Breast epithelium (tissue), 4 donors: Measurements from ENCODE around the gene GAN. TPM values are rescaled to one million over a fixed set of nuclear protein-coding genes. Genes with fewer than 3 reads are reported as not detected.

ENCODE experiments used
- DNase-seq, 2 donors: peaks; one replicate each; pipeline ENCODE4 v3.0.0-alpha.2; 2019; ENCODE audit warnings: low spot score in 2 of 2
- H3K27ac ChIP-seq, 2 donors: fragments of 200-600 bp; sonication (generic) in 1 of 2; one replicate each; pipeline ENCODE4 v1.5.1; 2016 to 2019; ENCODE audit warnings: mild to moderate bottlenecking in 1 of 2
- H3K27me3 ChIP-seq, 2 donors: fragments of 200-600 bp; sonication (generic) in 1 of 2; one replicate each; pipeline versions ENCODE4 v1.5.1 to v1.6.0; 2017 to 2019; ENCODE audit warnings: control low read depth in 1 of 2, mild to moderate bottlenecking in 1 of 2
- H3K36me3 ChIP-seq: fragments of 200-600 bp; one replicate; pipeline ENCODE4 v1.5.1; 2019
- H3K4me1 ChIP-seq, 2 donors: fragments of 200-600 bp; sonication (generic); one replicate each; pipeline ENCODE4 v1.5.1; 2016 to 2019; ENCODE audit warnings: control low read depth in 1 of 2
- H3K4me3 ChIP-seq, 3 donors: fragments of 200-600 bp; sonication (generic); 1 replicate in 2 of 3; 2 replicates in 1 of 3; pipeline ENCODE4 v1.5.1; 2016 to 2019; ENCODE audit warnings: mild to moderate bottlenecking in 3 of 3, moderate library complexity in 2 of 3
- H3K9me3 ChIP-seq, 2 donors: fragments of 200-600 bp; sonication (generic) in 1 of 2; one replicate each; pipeline ENCODE4 v1.5.1; 2016 to 2019; ENCODE audit warnings: control low read depth in 1 of 2
- CTCF ChIP-seq, 3 donors: fragments of 450-650 bp; IDR thresholded peaks; one replicate each; pipeline ENCODE4 v1.5.1; 2016 to 2017; ENCODE audit warnings: antibody characterized with exemption in 3 of 3, mild to moderate bottlenecking in 3 of 3, moderate library complexity in 3 of 3
- POLR2A ChIP-seq: fragments of 450-650 bp; IDR thresholded peaks from one replicate; pipeline ENCODE4 v1.6.1; 2016; ENCODE audit warnings: antibody characterized with exemption, mild to moderate bottlenecking, moderate library complexity
- POLR2AphosphoS5 ChIP-seq, 3 donors: sonication (generic); formaldehyde crosslinking; IDR thresholded peaks; one replicate each; pipeline ENCODE4 v1.6.1; 2017; ENCODE audit warnings: antibody characterized with exemption in 3 of 3
- intact Hi-C: fragments of 100-400 bp; cut with DNase I; formaldehyde crosslinking; loops from one replicate; pipeline ENCODE4 v1.15.1; 2023; ENCODE audit warnings: low total_unique reads
- total RNA-seq, 3 donors: library from RNA; depleted of rRNA; stranded (reverse); fragments of >200 nt; gene quantifications; one replicate each; pipeline ENCODE4 v1.1.0, GENCODE V29; 2016

The GAN gene
- total RNA-seq, 3 donors from 2014 or later = 7.5 to 15.7 (median 10.8) TPM

- Histone ChIP-seq H3K4me3 (no peak overlapping the region), H3K9me3 (peaks cover 0 to 8% of the 10 kb centered on the region in 2 donors), H3K27ac (peak overlapping the region in 1 of 2 donors; percentile 7), H3K4me1 (no peaks in the 10 kb centered on the region), H3K27me3 (no peaks in the 10 kb centered on the region), H3K36me3 (no peaks in the 10 kb centered on the region)
- TF ChIP-seq POLR2A = no peak
- no peak for TF ChIP-seq POLR2AphosphoS5 (IDR thresholded peaks at IDR 0.05)
- TF ChIP-seq CTCF (IDR thresholded peaks at IDR 0.05) = no peak
- DNase-seq = no peak
- intact Hi-C loops = no loop called here
These were observed 80.3 kb downstream of the GAN start for GRCh38 chr16:81394966-81395655.

GRCh38 chr16:81397058-81397878 is 82.5 kb downstream of the GAN start:
- Histone ChIP-seq H3K9me3 (peaks cover 0 to 10% of the 10 kb centered on the region in 2 donors), H3K27ac (no peak overlapping the region), H3K27me3 (no peaks in the 10 kb centered on the region), H3K36me3 (no peaks in the 10 kb centered on the region), H3K4me3 (no peak overlapping the region), H3K4me1 (no peaks in the 10 kb centered on the region)
- TF ChIP-seq POLR2A = no peak
- TF ChIP-seq CTCF (IDR thresholded peaks at IDR 0.05) = no peak
- TF ChIP-seq POLR2AphosphoS5 (IDR thresholded peaks at IDR 0.05) = no peak
- intact Hi-C loops = no loop called here
- DNase-seq = no peak

GRCh38 chr16:81397879-81398520 is 83.2 kb downstream of the GAN start:
- Histone ChIP-seq H3K36me3 (no peaks in the 10 kb centered on the region), H3K4me3 (no peak overlapping the region), H3K27me3 (no peaks in the 10 kb centered on the region), H3K27ac (no peak overlapping the region), H3K4me1 (no peaks in the 10 kb centered on the region), H3K9me3 (peaks cover 0 to 10% of the 10 kb centered on the region in 2 donors)
- intact Hi-C loops = no loop called here
- DNase-seq = no peak
- TF ChIP-seq POLR2AphosphoS5 (IDR thresholded peaks at IDR 0.05) (no peak), POLR2A (no peak), CTCF (IDR thresholded peaks at IDR 0.05) (no peak)

GRCh38 chr16:81399909-81400308 is 85.1 kb downstream of the GAN start:
- no peak for TF ChIP-seq CTCF (IDR thresholded peaks at IDR 0.05)
- TF ChIP-seq POLR2A = no peak
- no peak for TF ChIP-seq POLR2AphosphoS5 (IDR thresholded peaks at IDR 0.05)

More at GRCh38 chr16:81399909-81400308, 85.1 kb downstream of the GAN start:
- intact Hi-C loops = loop anchor here (10.0 kb wide), 1 partner anchor 305 kb away; no protein-coding TSS in a partner anchor
- H3K27me3 ChIP-seq = no peaks in the 10 kb centered on the region
- H3K9me3 ChIP-seq = peaks cover 0 to 10% of the 10 kb centered on the region in 2 donors
- DNase-seq = no peak
- no peak overlapping the region for H3K27ac ChIP-seq
- H3K36me3 ChIP-seq = no peaks in the 10 kb centered on the region
- H3K4me1 ChIP-seq = peaks cover 0 to 3% of the 10 kb centered on the region in 2 donors
- no peak overlapping the region for H3K4me3 ChIP-seq
